Central memory CD8-positive, alpha-beta T cell (primary cell): Measurements from ENCODE around the gene KCNC3.
"Not testable (repeated sequence)": the region's sequence is repeated elsewhere in the genome, so short reads cannot be mapped to it uniquely, and the experiment has no call there.

ENCODE experiments used
- ATAC-seq: fragments of 150-1000 bp; cut with Tn5 transposase; replicated peaks from 2 replicates; pipeline ENCODE4 v1.10.0; 2022; ENCODE audit warnings: mild to moderate bottlenecking, moderate FRiP score, moderate number of reproducible peaks; ENCODE audit not compliant: poor library complexity, severe bottlenecking; ENCODE audit errors: extremely low read depth
- DNase-seq, 2 donors: peaks; one replicate each; pipeline ENCODE4 v3.0.0; 2021; ENCODE audit warnings: low spot score in 2 of 2
- H3K27ac Mint-ChIP-seq: one replicate; pipeline ENCODE4 v1.8.0; 2022; ENCODE audit warnings: low read depth, mild to moderate bottlenecking, moderate library complexity, mixed read lengths
- H3K27me3 Mint-ChIP-seq: one replicate; pipeline ENCODE4 v1.8.0; 2022; ENCODE audit warnings: mixed read lengths
- H3K36me3 Mint-ChIP-seq: one replicate; pipeline ENCODE4 v1.8.0; 2022; ENCODE audit warnings: mild to moderate bottlenecking, moderate library complexity, mixed read lengths; ENCODE audit not compliant: insufficient read depth
- H3K4me1 Mint-ChIP-seq: one replicate; pipeline ENCODE4 v1.8.0; 2022; ENCODE audit warnings: mixed read lengths
- H3K4me3 Mint-ChIP-seq: one replicate; pipeline ENCODE4 v1.8.0; 2022; ENCODE audit warnings: mild to moderate bottlenecking, moderate library complexity, mixed read lengths
- H3K9me3 Mint-ChIP-seq: one replicate; pipeline ENCODE4 v1.8.0; 2022; ENCODE audit warnings: mixed read lengths

KCNC3 gene

DNA sequence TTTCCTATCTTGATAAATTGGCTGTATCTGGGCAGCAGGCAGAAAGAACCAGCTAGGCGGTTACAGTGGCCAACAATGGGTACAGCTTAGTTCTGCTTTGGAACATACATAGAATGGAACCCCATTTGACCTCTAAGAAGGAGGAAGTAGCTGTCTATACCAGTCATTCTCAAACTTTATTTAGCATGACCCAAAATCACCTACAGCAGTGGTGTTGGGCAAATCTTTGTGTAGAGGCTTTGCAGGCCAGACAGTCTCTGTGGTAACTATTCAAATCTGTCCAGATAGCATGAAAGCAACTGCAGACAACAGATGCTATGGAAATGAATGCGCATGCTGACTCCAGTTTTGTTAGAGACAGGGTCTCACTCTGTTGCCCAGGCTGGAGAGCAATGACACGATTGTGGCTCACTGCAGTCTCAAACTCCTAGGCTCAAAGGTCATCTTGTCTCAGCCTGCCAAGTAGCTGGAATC is 12.0 kb upstream of the KCNC3 start:
- H3K9me3 Mint-ChIP-seq, result no peaks in the 10 kb centered on the region
- H3K27me3 Mint-ChIP-seq, result peaks cover 22% of the 10 kb centered on the region
- peaks cover 4% of the 10 kb centered on the region for H3K36me3 Mint-ChIP-seq
- no peak overlapping the region for H3K27ac Mint-ChIP-seq
- DNase-seq (no peak), ATAC-seq (peak; percentile 14)
- H3K4me1 Mint-ChIP-seq, result peaks cover 5% of the 10 kb centered on the region
- no peak overlapping the region for H3K4me3 Mint-ChIP-seq

DNA sequence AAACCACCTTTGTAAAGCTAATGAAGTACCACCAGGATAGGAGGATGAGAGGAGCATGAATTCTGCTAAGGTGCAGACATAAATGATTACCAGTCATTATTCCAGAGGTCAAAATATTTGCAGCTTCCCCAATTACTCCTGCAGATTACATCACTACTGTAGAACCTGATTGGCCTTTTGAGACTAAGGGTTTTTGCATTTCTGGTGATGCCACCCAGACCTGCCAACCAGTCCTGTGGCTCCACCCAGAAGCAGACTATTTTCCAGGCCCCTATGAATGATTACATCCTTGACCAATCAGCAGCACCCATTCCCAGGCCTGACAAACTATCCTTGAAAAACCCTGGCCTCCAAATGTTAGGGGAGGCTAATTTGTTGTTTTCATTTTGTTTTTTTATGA is 11.2 kb upstream of the KCNC3 start:
- Mint-ChIP-seq H3K27me3 (peaks cover 30% of the 10 kb centered on the region), H3K27ac (no peak overlapping the region), H3K9me3 (no peaks in the 10 kb centered on the region), H3K4me1 (peaks cover 9% of the 10 kb centered on the region), H3K36me3 (peaks cover 7% of the 10 kb centered on the region), H3K4me3 (no peak overlapping the region)
- ATAC-seq (no peak), DNase-seq (no peak)

GRCh38 chr19:50337031-50337430 is 7.9 kb upstream of the KCNC3 start:
- not testable (repeated sequence) for ATAC-seq, H3K27ac Mint-ChIP-seq, H3K9me3 Mint-ChIP-seq, H3K4me3 Mint-ChIP-seq, DNase-seq
- Mint-ChIP-seq H3K27me3 (peaks cover 45% of the 10 kb centered on the region), H3K36me3 (peaks cover 21% of the 10 kb centered on the region), H3K4me1 (peaks cover 26% of the 10 kb centered on the region)

- Mint-ChIP-seq H3K4me1 (peaks cover 46% of the 10 kb centered on the region), H3K4me3 (peak overlapping the region; percentile 84), H3K27me3 (peaks cover 67% of the 10 kb centered on the region)
Measured at GRCh38 chr19:50334741-50335421, 5.7 kb upstream of the KCNC3 start.

GRCh38 chr19:50333737-50334617 is 4.8 kb upstream of the KCNC3 start:
- peak in 1 of 2 donors; percentile 79 for DNase-seq
- ATAC-seq, result peak; percentile 17
- H3K27ac Mint-ChIP-seq, result peak overlapping the region; percentile 91
- H3K4me3 Mint-ChIP-seq, result peak overlapping the region; percentile 84
- H3K4me1 Mint-ChIP-seq, result peaks cover 53% of the 10 kb centered on the region
- peaks cover 76% of the 10 kb centered on the region for H3K27me3 Mint-ChIP-seq
- peaks cover 35% of the 10 kb centered on the region for H3K36me3 Mint-ChIP-seq
- H3K9me3 Mint-ChIP-seq, result peaks cover 7% of the 10 kb centered on the region

More at GRCh38 chr19:50334741-50335421, 5.7 kb upstream of the KCNC3 start:
- H3K36me3 Mint-ChIP-seq, result peaks cover 29% of the 10 kb centered on the region
- peaks cover under 1% of the 10 kb centered on the region for H3K9me3 Mint-ChIP-seq
- peak overlapping the region; percentile 83 for H3K27ac Mint-ChIP-seq
- ATAC-seq (no peak), DNase-seq (no peak)

DNA sequence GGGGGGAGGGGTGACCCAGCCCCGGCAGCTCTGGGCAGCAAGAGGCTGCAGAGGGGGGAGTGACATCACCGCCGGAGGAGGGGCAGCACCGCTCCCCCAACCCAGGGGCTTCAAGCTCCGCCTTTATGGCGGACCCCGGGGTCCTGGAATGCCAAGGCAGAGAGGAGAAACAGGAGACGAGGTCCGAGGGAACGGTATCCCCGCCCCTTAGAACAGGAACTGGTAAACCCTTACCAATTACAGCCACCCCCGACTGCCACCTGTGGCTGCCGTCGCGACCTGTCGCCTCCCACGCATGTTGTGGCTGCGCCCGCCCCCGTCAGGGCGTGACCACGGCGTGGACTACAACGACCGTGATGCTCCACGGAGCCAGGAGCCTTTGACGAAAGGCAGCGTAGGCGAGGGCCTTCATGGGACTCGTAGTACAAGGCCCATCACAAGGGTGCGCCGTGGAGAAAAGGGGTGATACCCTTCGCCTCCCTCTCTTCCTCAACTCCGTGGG is 4.1 kb upstream of the KCNC3 start:
- H3K4me1 Mint-ChIP-seq, result peaks cover 53% of the 10 kb centered on the region
- peak; percentile 76 for ATAC-seq
- H3K27me3 Mint-ChIP-seq, result peaks cover 76% of the 10 kb centered on the region
- DNase-seq, result peak in 1 of 2 donors; percentile 81
- H3K9me3 Mint-ChIP-seq, result peaks cover 7% of the 10 kb centered on the region
- H3K27ac Mint-ChIP-seq, result peak overlapping the region; percentile 91
- peak overlapping the region; percentile 84 for H3K4me3 Mint-ChIP-seq
- H3K36me3 Mint-ChIP-seq, result peaks cover 35% of the 10 kb centered on the region

DNA sequence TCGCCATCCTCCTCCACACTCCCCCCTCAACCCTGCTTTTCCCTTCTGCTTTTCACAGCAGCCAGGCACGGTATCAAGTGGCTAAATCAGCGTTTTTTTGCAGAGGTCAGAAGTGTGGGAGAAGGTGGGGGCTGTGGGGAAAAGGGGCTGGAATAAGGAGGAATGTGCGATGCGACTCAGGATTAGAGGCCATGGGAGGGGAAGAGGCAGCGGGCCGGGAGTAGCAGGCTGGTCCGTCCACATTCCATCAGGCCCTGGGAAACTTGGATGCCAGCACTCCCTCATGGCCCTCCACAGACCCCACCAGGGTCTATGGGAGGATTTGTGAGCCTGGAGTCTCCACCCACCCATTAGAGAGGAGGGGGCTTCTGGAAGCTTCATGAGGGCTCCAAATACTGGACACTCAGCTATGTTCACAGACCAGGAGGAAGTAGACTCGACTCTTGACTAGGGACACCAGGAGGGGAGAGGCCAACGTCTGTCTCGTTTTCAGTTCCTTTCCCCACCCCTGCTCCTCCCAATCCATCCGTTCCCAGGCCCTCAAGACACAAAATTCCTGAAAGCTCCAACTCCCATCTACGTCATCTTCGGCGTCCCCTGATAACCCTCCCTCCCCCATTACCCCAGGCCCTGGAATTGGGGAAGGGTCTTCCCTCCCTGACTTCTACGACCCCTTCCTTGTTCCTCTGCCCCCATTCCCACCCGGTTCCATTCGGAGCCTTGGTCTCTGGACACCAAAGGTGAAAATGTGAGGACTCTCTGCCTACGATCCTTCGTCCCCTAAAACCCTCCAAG is 3.3 kb upstream of the KCNC3 start:
- H3K9me3 Mint-ChIP-seq, result peaks cover 7% of the 10 kb centered on the region
- peaks cover 37% of the 10 kb centered on the region for H3K36me3 Mint-ChIP-seq
- ATAC-seq, result no peak
- DNase-seq, result no peak
- H3K27ac Mint-ChIP-seq, result no peak overlapping the region
- H3K4me3 Mint-ChIP-seq, result peak overlapping the region; percentile 47
- peaks cover 81% of the 10 kb centered on the region for H3K27me3 Mint-ChIP-seq
- H3K4me1 Mint-ChIP-seq, result peaks cover 58% of the 10 kb centered on the region

GRCh38 chr19:50331994-50332243 is 2.7 kb upstream of the KCNC3 start:
- H3K36me3 Mint-ChIP-seq, result peaks cover 34% of the 10 kb centered on the region
- no peak overlapping the region for H3K27ac Mint-ChIP-seq
- peak overlapping the region; percentile 47 for H3K4me3 Mint-ChIP-seq
- DNase-seq (no peak), ATAC-seq (no peak)
- peaks cover 7% of the 10 kb centered on the region for H3K9me3 Mint-ChIP-seq
- H3K27me3 Mint-ChIP-seq, result peaks cover 81% of the 10 kb centered on the region
- peaks cover 63% of the 10 kb centered on the region for H3K4me1 Mint-ChIP-seq

DNA sequence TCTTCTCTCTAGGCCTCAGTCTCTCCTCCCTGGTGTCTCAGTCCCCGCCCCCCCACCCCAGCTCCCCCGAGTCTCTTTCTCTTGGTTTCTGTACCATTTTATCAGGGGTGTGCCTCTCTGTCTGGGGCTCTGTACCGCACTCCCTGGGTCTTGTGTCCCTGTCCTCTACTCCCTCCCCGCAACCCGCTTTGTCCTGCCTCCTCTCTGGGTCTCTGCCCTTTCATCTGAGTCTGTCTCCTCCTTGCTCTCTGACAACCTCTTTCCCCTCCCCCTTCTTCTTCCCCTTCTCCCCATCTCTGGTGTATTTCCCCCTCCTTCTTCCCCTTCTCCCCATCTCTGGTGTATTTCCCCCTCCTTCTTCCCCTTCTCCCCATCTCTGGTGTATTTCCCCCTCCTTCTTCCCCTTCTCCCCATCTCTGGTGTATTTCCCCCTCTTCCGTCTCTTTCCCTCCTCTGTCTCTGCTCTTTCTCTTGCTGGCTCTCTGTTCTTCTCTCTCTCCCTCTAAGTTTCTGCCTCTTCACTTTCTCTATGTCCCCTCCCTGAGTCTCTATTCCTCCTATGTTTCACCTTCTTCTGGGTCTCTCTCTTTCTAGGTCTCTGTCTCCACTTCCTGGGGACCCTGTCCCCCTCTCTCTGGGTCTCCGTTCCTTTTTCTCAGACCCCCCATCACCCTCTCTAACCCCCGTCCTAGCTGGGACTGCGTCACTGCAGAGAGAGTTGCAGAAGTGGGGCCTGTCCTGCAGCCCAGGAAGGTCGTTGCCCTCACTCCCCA is 2.2 kb upstream of the KCNC3 start:
- DNase-seq, result no peak

GRCh38 chr19:50330365-50331078 is 1.3 kb upstream of the KCNC3 start:
- DNase-seq (peak; percentile 65), ATAC-seq (peak; percentile 45)

More for the DNA sequence above, 2.2 kb upstream of the KCNC3 start:
- Mint-ChIP-seq H3K4me1 (peaks cover 68% of the 10 kb centered on the region), H3K36me3 (peaks cover 34% of the 10 kb centered on the region), H3K9me3 (peaks cover 7% of the 10 kb centered on the region), H3K27me3 (peaks cover 83% of the 10 kb centered on the region), H3K27ac (no peak overlapping the region), H3K4me3 (peak overlapping the region; percentile 47)
- ATAC-seq, result no peak

GRCh38 chr19:50329926-50330294 is 733 bp upstream of the KCNC3 start:
- Mint-ChIP-seq H3K27ac (peak overlapping the region; percentile 80), H3K4me1 (peaks cover 62% of the 10 kb centered on the region), H3K36me3 (peaks cover 33% of the 10 kb centered on the region), H3K27me3 (peaks cover 78% of the 10 kb centered on the region), H3K4me3 (peak overlapping the region; percentile 47)
- DNase-seq, H3K9me3 Mint-ChIP-seq, ATAC-seq: not testable (repeated sequence)

More at GRCh38 chr19:50330365-50331078, 1.3 kb upstream of the KCNC3 start:
- Mint-ChIP-seq H3K27me3 (peaks cover 79% of the 10 kb centered on the region), H3K4me1 (peaks cover 68% of the 10 kb centered on the region), H3K4me3 (peak overlapping the region; percentile 47), H3K36me3 (peaks cover 30% of the 10 kb centered on the region), H3K27ac (peak overlapping the region; percentile 80), H3K9me3 (peaks cover 7% of the 10 kb centered on the region)
